ENCODE measurements around the gene ST6GALNAC4.

DNA sequence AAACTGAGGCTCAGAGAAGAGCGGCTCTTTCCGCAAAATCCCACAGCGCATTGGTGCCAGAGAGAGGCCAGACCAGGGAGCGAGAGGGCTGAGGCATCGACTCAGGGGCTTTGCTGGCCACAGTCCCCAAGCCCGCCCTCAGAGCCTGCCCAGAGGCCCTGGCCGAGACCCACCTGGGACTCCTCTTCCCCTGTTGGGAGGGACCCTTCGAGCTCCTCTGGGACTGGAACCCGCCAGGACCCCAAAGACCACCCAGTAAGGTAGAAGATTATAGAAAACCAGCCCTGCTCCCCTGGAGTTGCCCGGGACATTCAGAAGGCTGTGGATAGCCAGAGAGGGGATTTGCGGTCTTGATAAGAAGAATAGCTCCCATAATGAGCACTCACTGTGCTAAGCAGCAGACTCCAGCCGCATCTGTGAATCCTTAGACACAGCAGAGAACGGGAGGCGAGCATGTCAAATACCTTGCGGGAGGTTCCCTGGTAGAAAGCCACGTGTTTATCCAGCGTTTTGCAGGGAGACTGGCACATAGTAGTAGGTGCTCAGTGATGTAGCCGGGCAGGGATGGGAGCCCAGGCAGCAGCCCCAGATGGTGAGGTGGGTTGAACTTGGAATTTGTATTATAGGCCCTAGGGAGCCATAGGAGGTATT is 38.7 kb downstream of the ST6GALNAC4 start:
- TF ChIP-seq CTCF (IDR thresholded peaks at IDR 0.05) (no peak), POLR2AphosphoS5 (IDR thresholded peaks at IDR 0.05) (no peak)

Measured in stomach (tissue), 4 donors.